Thoracic aorta (tissue), 2 donors: ENCODE data around the gene CDC42BPB. TPM values are rescaled to one million over a fixed set of nuclear protein-coding genes. Genes with fewer than 3 reads are reported as not detected.
"Not testable (repeated sequence)": the region's sequence is repeated elsewhere in the genome, so short reads cannot be mapped to it uniquely, and the experiment has no call there.

Experiments
- ATAC-seq: fragments of 150-250 bp; one replicate; pipeline ENCODE4 v1.8.0; 2017; ENCODE audit warnings: low read depth; ENCODE audit not compliant: insufficient number of reproducible peaks, low FRiP score
- DNase-seq: peaks from one replicate; pipeline ENCODE4 v3.0.0-alpha.2; 2020; ENCODE audit warnings: low spot score
- H3K27ac ChIP-seq, 2 donors: fragments of 200-600 bp; sonication (generic); 1 replicate in 1 of 2; 2 replicates in 1 of 2; pipeline ENCODE4 v1.5.1; 2016; ENCODE audit warnings: mild to moderate bottlenecking in 2 of 2, moderate library complexity in 2 of 2
- H3K27me3 ChIP-seq: fragments of 200-600 bp; sonication (generic); replicated peaks from 2 replicates; pipeline ENCODE4 v1.6.0; 2016; ENCODE audit warnings: mild to moderate bottlenecking; ENCODE audit not compliant: insufficient read depth
- H3K36me3 ChIP-seq: fragments of 200-600 bp; sonication (generic); one replicate; pipeline ENCODE4 v1.5.1; 2016
- H3K4me1 ChIP-seq, 2 donors: fragments of 200-600 bp; sonication (generic); 1 replicate in 1 of 2; 2 replicates in 1 of 2; pipeline versions ENCODE4 v1.5.1 to v1.6.0; 2016; ENCODE audit warnings: low read depth in 2 of 2, mild to moderate bottlenecking in 1 of 2; ENCODE audit not compliant: control insufficient read depth in 1 of 2
- H3K4me3 ChIP-seq: fragments of 200-600 bp; sonication (generic); 2 replicates; pipeline ENCODE4 v1.5.1; 2016; ENCODE audit warnings: mild to moderate bottlenecking
- H3K9me3 ChIP-seq: fragments of 200-600 bp; sonication (generic); 2 replicates; pipeline ENCODE4 v1.5.1; 2016
- CTCF ChIP-seq: fragments of 200-600 bp; sonication (generic); IDR thresholded peaks from one replicate; pipeline ENCODE4 v1.5.1; 2019; ENCODE audit warnings: antibody characterized with exemption
- total RNA-seq, 2 donors: library from RNA; depleted of rRNA; stranded (reverse); fragments of >200 nt; gene quantifications; one replicate each; pipeline versions ENCODE4 v1.1.0 to v1.2.3, GENCODE V29; 2016

CDC42BPB gene
- total RNA-seq, 2 donors from 2014 or later: 121 to 133 TPM

DNA sequence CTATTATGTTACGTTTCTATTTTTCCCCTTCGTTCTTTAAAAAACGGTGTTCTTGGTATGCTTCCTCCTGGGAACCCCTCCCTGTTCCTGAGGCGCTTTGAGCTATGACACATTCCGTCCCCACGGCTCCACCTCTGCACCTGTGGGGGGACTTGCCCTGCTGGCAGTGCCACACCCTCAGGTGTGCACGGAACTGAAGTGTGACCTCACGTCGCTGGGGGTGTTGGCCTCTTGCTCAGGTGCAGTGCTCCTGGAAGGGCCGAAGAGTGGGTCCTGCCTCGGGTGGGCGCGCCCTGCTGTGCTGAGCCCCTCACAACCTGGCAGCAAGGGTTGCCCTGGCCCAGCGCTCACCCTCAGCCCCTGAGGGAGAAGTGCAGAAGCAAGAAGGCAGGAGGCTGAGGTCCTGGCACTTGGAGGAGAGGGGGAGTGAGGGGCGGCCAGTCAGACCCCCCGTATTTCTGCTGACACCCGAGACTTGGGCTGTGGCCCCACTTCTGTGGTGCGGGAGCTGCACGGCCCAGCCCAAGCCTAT, 129.9 kb downstream of the CDC42BPB start:
- Histone ChIP-seq H3K4me1 (peaks cover 23 to 37% of the 10 kb centered on the region in 2 donors), H3K27ac (no peak overlapping the region), H3K9me3 (no peaks in the 10 kb centered on the region), H3K27me3 (peaks cover 8% of the 10 kb centered on the region), H3K36me3 (no peaks in the 10 kb centered on the region), H3K4me3 (peak overlapping the region; percentile 69)
- no peak for TF ChIP-seq CTCF
- ATAC-seq (no peak), DNase-seq (no peak)

- H3K4me3 ChIP-seq, H3K9me3 ChIP-seq, H3K27me3 ChIP-seq, ATAC-seq, H3K36me3 ChIP-seq, DNase-seq, H3K27ac ChIP-seq: not testable (repeated sequence)
- H3K4me1 ChIP-seq: peaks cover 23 to 37% of the 10 kb centered on the region in 2 donors
Observed at GRCh38 chr14:102926840-102927239, 130.5 kb downstream of the CDC42BPB start.

GRCh38 chr14:102926104-102926503, 131.2 kb downstream of the CDC42BPB start:
- TF ChIP-seq CTCF: no peak
- Histone ChIP-seq H3K9me3 (no peaks in the 10 kb centered on the region), H3K4me3 (no peak overlapping the region), H3K4me1 (peaks cover 23 to 37% of the 10 kb centered on the region in 2 donors), H3K27me3 (peaks cover 8% of the 10 kb centered on the region), H3K36me3 (no peaks in the 10 kb centered on the region), H3K27ac (no peak overlapping the region)
- no peak for DNase-seq
- no peak for ATAC-seq

GRCh38 chr14:102925646-102926045, 131.7 kb downstream of the CDC42BPB start:
- Histone ChIP-seq H3K27ac (no peak overlapping the region), H3K27me3 (peaks cover 6% of the 10 kb centered on the region), H3K4me3 (no peak overlapping the region), H3K4me1 (peaks cover 23 to 35% of the 10 kb centered on the region in 2 donors), H3K36me3 (no peaks in the 10 kb centered on the region), H3K9me3 (no peaks in the 10 kb centered on the region)
- no peak for TF ChIP-seq CTCF
- no peak for DNase-seq
- ATAC-seq: no peak

DNA sequence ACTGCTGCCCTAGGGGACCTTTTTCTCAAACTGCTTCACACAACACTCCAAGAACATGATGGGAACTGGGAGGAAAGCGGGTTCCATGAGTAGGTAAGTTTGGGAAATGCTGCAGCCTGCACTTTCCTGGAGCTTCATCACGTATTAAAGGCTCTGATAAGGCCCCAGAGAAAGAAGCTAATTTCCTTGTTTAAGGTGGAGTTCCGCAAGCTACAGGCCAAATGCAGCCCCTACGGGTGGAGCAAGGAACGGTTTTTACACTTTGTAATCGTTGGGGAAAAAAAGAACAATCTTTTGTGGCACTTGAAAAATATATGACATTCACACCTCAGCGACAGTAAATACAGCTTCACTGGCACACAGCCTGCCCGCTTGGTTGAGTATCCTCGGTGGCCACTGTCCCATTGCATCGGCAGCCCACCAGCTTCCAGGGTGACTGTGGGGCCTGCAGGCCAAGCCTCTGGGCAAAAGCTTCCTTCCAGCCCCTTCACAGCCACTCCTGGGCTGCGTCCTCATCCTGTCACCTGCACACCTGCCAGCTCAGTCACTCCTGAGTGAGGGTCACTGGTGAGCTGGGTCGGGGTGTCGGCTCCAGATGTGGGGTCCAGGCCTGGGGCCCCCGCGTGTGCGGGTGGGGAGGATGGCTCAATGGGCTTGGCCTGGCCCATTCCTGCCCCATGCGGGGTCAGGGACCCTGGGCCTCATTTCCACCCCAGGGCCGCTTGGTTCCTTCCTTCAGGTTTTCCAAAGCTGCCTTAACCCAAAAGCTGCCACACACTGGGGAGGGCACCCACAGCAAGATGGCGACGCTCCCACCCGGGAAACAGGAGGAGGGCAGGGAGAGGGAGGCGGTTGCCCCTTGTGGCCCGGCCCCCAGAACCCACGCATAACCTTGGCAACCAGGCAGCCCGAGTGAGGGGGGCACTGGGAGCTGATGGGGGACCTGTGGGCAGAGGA, 132.4 kb downstream of the CDC42BPB start:
- ATAC-seq (no peak), DNase-seq (no peak)
- Histone ChIP-seq H3K36me3 (no peaks in the 10 kb centered on the region), H3K27me3 (no peaks in the 10 kb centered on the region), H3K4me3 (no peak overlapping the region), H3K27ac (no peak overlapping the region), H3K9me3 (no peaks in the 10 kb centered on the region), H3K4me1 (peaks cover 18 to 28% of the 10 kb centered on the region in 2 donors)
- TF ChIP-seq CTCF: no peak
